Testis (tissue), 3 donors: ENCODE measurements around the gene ATG2A. TPM values are rescaled to one million over a fixed set of nuclear protein-coding genes. Genes with fewer than 3 reads are reported as not detected.
A peak's percentile ranks its signal among the peaks of the same experiment; 100 is the strongest.

Experiments
- DNase-seq: peaks from one replicate; pipeline ENCODE4 v3.0.0-alpha.2; 2019
- H3K27ac ChIP-seq, 2 donors: fragments of 200-600 bp; sonication (generic); one replicate each; pipeline ENCODE4 v1.5.1; 2019
- H3K27me3 ChIP-seq: fragments of 200-600 bp; sonication (generic); one replicate; pipeline ENCODE4 v1.5.1; 2019
- H3K36me3 ChIP-seq: fragments of 200-600 bp; sonication (generic); one replicate; pipeline ENCODE4 v1.5.1; 2017; ENCODE audit warnings: low read depth; ENCODE audit errors: missing control alignments
- H3K4me1 ChIP-seq: fragments of 200-600 bp; sonication (generic); one replicate; pipeline ENCODE4 v1.5.1; 2019
- H3K4me3 ChIP-seq, 2 donors: fragments of 200-600 bp; sonication (generic); one replicate each; pipeline ENCODE4 v1.5.1; 2017 to 2019
- H3K9me3 ChIP-seq: fragments of 200-600 bp; sonication (generic); one replicate; pipeline ENCODE4 v1.5.1; 2017
- POLR2A ChIP-seq: fragments of 450-650 bp; IDR thresholded peaks from one replicate; pipeline ENCODE4 v1.6.1; 2017; ENCODE audit warnings: antibody characterized with exemption, mild to moderate bottlenecking, moderate library complexity
- WGBS, 2 donors: methylation state at CpG; one replicate each; pipeline ENCODE4 v1.1.5; 2018; 5-methylcytosine and 5-hydroxymethylcytosine counted together
- intact Hi-C: fragments of 100-400 bp; cut with DNase I; formaldehyde crosslinking; loops from one replicate; pipeline ENCODE4 v1.15.1; 2023; ENCODE audit warnings: low total_unique reads
- polyA plus RNA-seq: library from polyadenylated mRNA; stranded (reverse); fragments of 350-450 nt; fragmentation: Illumina TruSeq; extraction: RNeasy Lipid Tissue Mini Kit (QIAGEN cat#74804); gene quantifications from one replicate; pipeline ENCODE4 v1.2.3, GENCODE V29; 2014; ENCODE audit warnings: low read depth, low replicate concordance; ENCODE audit not compliant: insufficient read depth
- total RNA-seq, 2 donors: library from RNA; depleted of rRNA; stranded (reverse); fragments of >200 nt; gene quantifications; one replicate each; pipeline ENCODE4 v1.2.3, GENCODE V29; 2016
- TF ChIP-seq, protein P1 (sequence below), 3 experiments: fragments of 450-650 bp in 2 of 3; fragments of 200-600 bp in 1 of 3; sonication (generic) in 1 of 3; IDR thresholded peaks; one replicate each; pipeline ENCODE4 v1.5.1; 2016 to 2019; ENCODE audit warnings: antibody characterized with exemption in 3 of 3, mild to moderate bottlenecking in 2 of 3, moderate library complexity in 1 of 3

Gene ATG2A
- total and polyA plus RNA-seq, 3 donors from 2014 or later, result 22.2 to 56.1 (median 51.1) TPM

DNA sequence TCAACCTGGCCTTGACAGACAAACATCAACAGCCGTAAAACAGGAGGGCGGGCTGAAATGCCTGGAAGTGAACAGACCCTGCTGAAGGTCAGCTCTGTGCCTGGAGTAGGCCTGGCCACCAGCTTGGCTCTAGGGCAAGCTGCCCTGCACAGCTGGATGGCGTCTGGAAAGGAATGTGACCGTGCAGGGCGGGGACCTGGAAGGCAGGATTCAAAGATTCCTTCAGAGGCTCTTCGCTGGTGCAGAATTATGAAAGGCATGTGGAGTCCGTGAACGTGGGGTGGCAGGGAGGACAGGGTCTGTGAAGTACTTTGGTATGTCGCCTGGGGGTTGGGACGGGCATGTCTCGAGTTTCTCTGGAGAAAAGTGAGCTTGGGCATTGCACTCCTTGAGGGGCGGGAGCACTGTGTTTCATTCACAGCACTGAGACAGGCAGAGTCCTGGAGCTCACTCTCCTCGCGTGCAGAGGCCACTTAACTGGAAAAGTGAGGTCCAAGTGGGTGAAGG lies 40.1 kb downstream of the ATG2A start:
- Histone ChIP-seq H3K27me3 (no peaks in the 10 kb centered on the region), H3K36me3 (no peaks in the 10 kb centered on the region), H3K4me1 (peaks cover 43% of the 10 kb centered on the region), H3K27ac (peak overlapping the region in 1 of 2 donors; percentile 75), H3K9me3 (no peaks in the 10 kb centered on the region), H3K4me3 (peak overlapping the region; percentile 84 to 91)
- TF ChIP-seq, protein P1, sequence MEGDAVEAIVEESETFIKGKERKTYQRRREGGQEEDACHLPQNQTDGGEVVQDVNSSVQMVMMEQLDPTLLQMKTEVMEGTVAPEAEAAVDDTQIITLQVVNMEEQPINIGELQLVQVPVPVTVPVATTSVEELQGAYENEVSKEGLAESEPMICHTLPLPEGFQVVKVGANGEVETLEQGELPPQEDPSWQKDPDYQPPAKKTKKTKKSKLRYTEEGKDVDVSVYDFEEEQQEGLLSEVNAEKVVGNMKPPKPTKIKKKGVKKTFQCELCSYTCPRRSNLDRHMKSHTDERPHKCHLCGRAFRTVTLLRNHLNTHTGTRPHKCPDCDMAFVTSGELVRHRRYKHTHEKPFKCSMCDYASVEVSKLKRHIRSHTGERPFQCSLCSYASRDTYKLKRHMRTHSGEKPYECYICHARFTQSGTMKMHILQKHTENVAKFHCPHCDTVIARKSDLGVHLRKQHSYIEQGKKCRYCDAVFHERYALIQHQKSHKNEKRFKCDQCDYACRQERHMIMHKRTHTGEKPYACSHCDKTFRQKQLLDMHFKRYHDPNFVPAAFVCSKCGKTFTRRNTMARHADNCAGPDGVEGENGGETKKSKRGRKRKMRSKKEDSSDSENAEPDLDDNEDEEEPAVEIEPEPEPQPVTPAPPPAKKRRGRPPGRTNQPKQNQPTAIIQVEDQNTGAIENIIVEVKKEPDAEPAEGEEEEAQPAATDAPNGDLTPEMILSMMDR (IDR thresholded peaks at IDR 0.05), result no peak
- no peak for TF ChIP-seq POLR2A
- WGBS, 2 donors, result 25 to 31% methylated on average over 13 to 14 of the region's 14 CpGs
- DNase-seq, result peak; percentile 44
- intact Hi-C loops, result no loop called here

- DNase-seq, result no peak
- H3K4me1 ChIP-seq, result peaks cover 43% of the 10 kb centered on the region
- intact Hi-C loops, result no loop called here
- H3K27me3 ChIP-seq, result no peaks in the 10 kb centered on the region
- no peak overlapping the region for H3K4me3 ChIP-seq
- TF ChIP-seq, protein P1 (IDR thresholded peaks at IDR 0.05), result no peak
- TF ChIP-seq POLR2A, result no peak
- no peak overlapping the region for H3K27ac ChIP-seq
- 46 to 52% methylated on average over 10 to 11 of the region's 11 CpGs for WGBS, 2 donors
- no peaks in the 10 kb centered on the region for H3K36me3 ChIP-seq
- H3K9me3 ChIP-seq, result no peaks in the 10 kb centered on the region
Measured at GRCh38 chr11:64876229-64876750, 40.7 kb downstream of the ATG2A start.

DNA sequence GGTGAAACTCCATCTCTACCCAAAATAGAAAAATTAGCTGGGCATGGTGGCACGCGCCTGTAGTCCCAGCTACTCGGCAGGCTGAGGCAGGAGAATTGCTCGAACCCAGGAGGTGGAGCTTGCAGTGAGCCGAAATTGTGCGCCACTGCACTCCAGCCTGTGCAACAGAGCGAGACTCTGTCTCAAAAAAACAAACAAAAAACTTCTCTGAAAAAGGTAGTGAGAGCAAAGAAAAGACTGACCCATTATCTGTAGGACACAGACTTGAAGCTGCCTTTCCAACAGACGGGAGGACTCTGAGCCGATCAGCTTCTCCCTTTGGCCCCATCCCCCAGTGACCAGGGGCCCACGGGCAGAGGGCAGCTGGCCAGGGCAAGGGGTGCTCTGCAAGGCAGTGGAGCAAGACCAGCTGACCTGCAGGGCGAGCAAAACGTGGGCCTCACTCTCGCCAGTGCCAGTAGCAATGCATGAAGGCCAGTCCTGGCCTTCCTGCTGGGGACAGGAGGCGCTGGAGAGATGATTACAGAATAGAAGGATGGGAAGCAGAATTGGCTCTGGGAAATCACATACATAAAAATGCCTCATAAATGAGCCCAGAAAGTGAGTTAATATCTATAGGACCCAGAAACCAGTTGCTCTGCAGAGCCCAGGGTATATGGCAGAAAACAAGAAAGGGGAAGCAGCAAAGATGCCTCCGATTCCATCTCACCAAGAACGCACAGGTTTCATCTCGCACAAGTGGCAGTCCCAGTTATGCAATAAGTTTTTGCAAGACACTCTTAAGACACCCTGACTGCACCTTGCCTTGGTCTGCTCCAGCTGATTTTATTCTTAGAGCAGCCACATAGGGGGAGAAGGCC lies 41.4 kb downstream of the ATG2A start:
- Histone ChIP-seq H3K9me3 (no peaks in the 10 kb centered on the region), H3K36me3 (no peaks in the 10 kb centered on the region), H3K27me3 (no peaks in the 10 kb centered on the region), H3K4me1 (peaks cover 46% of the 10 kb centered on the region), H3K27ac (peak overlapping the region in 1 of 2 donors; percentile 19), H3K4me3 (no peak overlapping the region)
- 75 to 82% methylated on average over 17 of the region's 17 CpGs for WGBS, 2 donors
- no peak for DNase-seq
- TF ChIP-seq POLR2A, result no peak
- TF ChIP-seq, protein P1 (IDR thresholded peaks at IDR 0.05), result no peak
- intact Hi-C loops, result no loop called here

- TF ChIP-seq, protein P1 (IDR thresholded peaks at IDR 0.05), result no peak
- no peak for TF ChIP-seq POLR2A
- Histone ChIP-seq H3K9me3 (no peaks in the 10 kb centered on the region), H3K4me3 (no peak overlapping the region), H3K4me1 (peaks cover 47% of the 10 kb centered on the region), H3K27ac (no peak overlapping the region), H3K27me3 (no peaks in the 10 kb centered on the region), H3K36me3 (no peaks in the 10 kb centered on the region)
- 75 to 91% methylated on average over 28 to 29 of the region's 29 CpGs for WGBS, 2 donors
- intact Hi-C loops, result no loop called here
- peak; percentile 49 for DNase-seq
Measured at GRCh38 chr11:64874308-64875240, 42.4 kb downstream of the ATG2A start.
